H9 (cell line): ENCODE results near the gene ZNF654. TPM values are rescaled to one million over a fixed set of nuclear protein-coding genes. Genes with fewer than 3 reads are reported as not detected.

Experiments
- DNase-seq: peaks from one replicate; pipeline ENCODE4 v3.0.0-alpha.2; 2017
- H2AFZ ChIP-seq: one replicate; pipeline ENCODE4 v1.6.1; 2013; ENCODE audit warnings: mild to moderate bottlenecking, low read length, control low read depth, moderate library complexity
- H2AK5ac ChIP-seq: 2 replicates; pipeline ENCODE4 v1.6.1; 2013; ENCODE audit warnings: low read length, control low read depth, mixed read lengths; ENCODE audit not compliant: insufficient read length
- H2BK120ac ChIP-seq: one replicate; pipeline ENCODE4 v1.6.1; 2013; ENCODE audit warnings: low read depth, mild to moderate bottlenecking, low read length, control low read depth, inconsistent platforms; ENCODE audit not compliant: poor library complexity, severe bottlenecking
- H2BK12ac ChIP-seq: 2 replicates; pipeline ENCODE4 v1.6.1; 2013; ENCODE audit warnings: low read length, control low read depth, mixed read lengths, low read depth; ENCODE audit not compliant: insufficient read length
- H2BK15ac ChIP-seq: 2 replicates; pipeline ENCODE4 v1.6.1; 2013; ENCODE audit warnings: low read depth, low read length, control low read depth
- H2BK20ac ChIP-seq: one replicate; pipeline ENCODE4 v1.6.1; 2013; ENCODE audit warnings: low read depth, mild to moderate bottlenecking, low read length, control low read depth, inconsistent platforms; ENCODE audit not compliant: poor library complexity, severe bottlenecking
- H2BK5ac ChIP-seq: 2 replicates; pipeline ENCODE4 v1.6.1; 2013; ENCODE audit warnings: low read length, control low read depth, mixed read lengths; ENCODE audit not compliant: insufficient read length
- H3K14ac ChIP-seq: 2 replicates; pipeline ENCODE4 v1.6.1; 2013; ENCODE audit warnings: low read length, control low read depth; ENCODE audit not compliant: insufficient read depth
- H3K18ac ChIP-seq: 2 replicates; pipeline ENCODE4 v1.6.1; 2013; ENCODE audit warnings: low read depth, mild to moderate bottlenecking, mixed read lengths, low read length, control low read depth; ENCODE audit not compliant: insufficient read length
- H3K23ac ChIP-seq: 2 replicates; pipeline ENCODE4 v1.6.1; 2013; ENCODE audit warnings: low read length, control low read depth, mixed read lengths, low read depth; ENCODE audit not compliant: insufficient read length
- H3K23me2 ChIP-seq: 2 replicates; pipeline ENCODE4 v1.6.1; 2013; ENCODE audit warnings: low read depth, mild to moderate bottlenecking, mixed read lengths, low read length, control low read depth; ENCODE audit not compliant: insufficient read length, poor library complexity, severe bottlenecking
- H3K27ac ChIP-seq: 2 replicates; pipeline ENCODE4 v1.5.1; 2013; ENCODE audit warnings: low read length, control low read depth, mixed read lengths, low read depth; ENCODE audit not compliant: insufficient read length
- H3K27me3 ChIP-seq: 2 replicates; pipeline ENCODE4 v1.6.1; 2013; ENCODE audit warnings: low read length, control low read depth, inconsistent platforms; ENCODE audit not compliant: insufficient read depth
- H3K4ac ChIP-seq: 2 replicates; pipeline ENCODE4 v1.6.1; 2013; ENCODE audit warnings: low read depth, mild to moderate bottlenecking, control low read depth, inconsistent platforms, low read length, moderate library complexity
- H3K4me1 ChIP-seq: 2 replicates; pipeline ENCODE4 v1.6.1; 2013; ENCODE audit warnings: low read length, control low read depth, inconsistent platforms; ENCODE audit not compliant: insufficient read depth
- H3K4me2 ChIP-seq: 2 replicates; pipeline ENCODE4 v1.6.1; 2013; ENCODE audit warnings: low read length, control low read depth, mixed read lengths; ENCODE audit not compliant: insufficient read length, insufficient read depth
- H3K56ac ChIP-seq: 2 replicates; pipeline ENCODE4 v1.6.1; 2013; ENCODE audit warnings: low read depth, mild to moderate bottlenecking, mixed read lengths, low read length, control low read depth; ENCODE audit not compliant: insufficient read length
- H3K79me1 ChIP-seq: 2 replicates; pipeline ENCODE4 v1.6.1; 2013; ENCODE audit warnings: low read depth, mild to moderate bottlenecking, moderate library complexity, low read length, control low read depth, inconsistent platforms; ENCODE audit not compliant: insufficient read depth, poor library complexity, severe bottlenecking
- H3K79me2 ChIP-seq: 2 replicates; pipeline ENCODE4 v1.6.1; 2013; ENCODE audit warnings: low read length, control low read depth, inconsistent platforms; ENCODE audit not compliant: insufficient read depth
- H3K9ac ChIP-seq: 2 replicates; pipeline ENCODE4 v1.6.1; 2013; ENCODE audit warnings: low read length, control low read depth, mixed read lengths; ENCODE audit not compliant: insufficient read length; ENCODE audit errors: extremely low read depth
- H3K9me3 ChIP-seq: one replicate; pipeline ENCODE4 v1.6.1; 2013; ENCODE audit warnings: low read depth, low read length, inconsistent platforms; ENCODE audit not compliant: control insufficient read depth
- H3T11ph ChIP-seq: one replicate; pipeline ENCODE4 v1.6.1; 2013; ENCODE audit warnings: mild to moderate bottlenecking, low read length, control low read depth, inconsistent platforms
- H4K20me1 ChIP-seq: one replicate; pipeline ENCODE4 v1.6.1; 2013; ENCODE audit not compliant: control insufficient read depth, insufficient read length, insufficient read depth
- H4K5ac ChIP-seq: 2 replicates; pipeline ENCODE4 v1.6.1; 2013; ENCODE audit warnings: low read depth, mild to moderate bottlenecking, mixed read lengths, low read length, control low read depth; ENCODE audit not compliant: insufficient read length
- H4K8ac ChIP-seq: replicated peaks from 2 replicates; pipeline ENCODE4 v1.6.1; 2013; ENCODE audit warnings: low read length, control low read depth, mixed read lengths, low read depth; ENCODE audit not compliant: insufficient read length
- H4K91ac ChIP-seq: 2 replicates; pipeline ENCODE4 v1.6.1; 2013; ENCODE audit warnings: low read depth, mild to moderate bottlenecking, moderate library complexity, mixed read lengths, low read length, control low read depth; ENCODE audit not compliant: insufficient read length
- H3K27ac Mint-ChIP-seq, 3 experiments: 2 replicates in 2 of 3; 3 replicates in 1 of 3; pipeline ENCODE4 v1.8.0; 2020 to 2021; ENCODE audit warnings: mixed read lengths in 3 of 3, mild to moderate bottlenecking in 1 of 3, moderate library complexity in 1 of 3
- H3K27me3 Mint-ChIP-seq: 2 replicates; pipeline ENCODE4 v1.8.0; 2021; ENCODE audit warnings: low read depth, mild to moderate bottlenecking, moderate library complexity, mixed read lengths
- H3K36me3 Mint-ChIP-seq, 3 experiments: 2 replicates in 2 of 3; 3 replicates in 1 of 3; pipeline ENCODE4 v1.8.0; 2020 to 2021; ENCODE audit warnings: low read depth in 3 of 3, mixed read lengths in 3 of 3; ENCODE audit not compliant: insufficient read depth in 1 of 3
- H3K4me1 Mint-ChIP-seq, 2 experiments: 2 replicates each; pipeline ENCODE4 v1.8.0; 2020; ENCODE audit warnings: mixed read lengths in 2 of 2
- H3K4me3 Mint-ChIP-seq, 2 experiments: 2 replicates in 1 of 2; 3 replicates in 1 of 2; pipeline ENCODE4 v1.8.0; 2020 to 2021; ENCODE audit warnings: mild to moderate bottlenecking in 2 of 2, mixed read lengths in 2 of 2, moderate library complexity in 1 of 2
- H3K9me3 Mint-ChIP-seq, 2 experiments: 2 replicates in 1 of 2; 3 replicates in 1 of 2; pipeline ENCODE4 v1.8.0; 2020; ENCODE audit warnings: mild to moderate bottlenecking in 2 of 2, mixed read lengths in 2 of 2, moderate library complexity in 1 of 2
- CTCF ChIP-seq: fragments of 200-600 bp; sonication (generic); conservative IDR thresholded peaks from 3 replicates; pipeline ENCODE4 v1.8.0; 2021; ENCODE audit warnings: antibody characterized with exemption, mild to moderate bottlenecking
- WGBS: extraction: QIAGEN DNeasy Blood & Tissue Kit; methylation state at CpG from one replicate; pipeline ENCODE4 v1.1.7; 2013; ENCODE audit warnings: missing lambda C conversion rate, low lambda C conversion rate, mixed read lengths; ENCODE audit not compliant: insufficient read length; ENCODE audit errors: extremely low coverage; 5-methylcytosine and 5-hydroxymethylcytosine counted together
- total RNA-seq: library from RNA; stranded (reverse); gene quantifications from 2 replicates; pipeline ENCODE4 v1.2.1, GENCODE V29; 2021

ZNF654 gene
- total RNA-seq, 1 experiment from 2014 or later, result 8.7 TPM

GRCh38 chr3:88150806-88151205, 91.8 kb downstream of the ZNF654 start:
- Histone ChIP-seq H2BK15ac (no peak overlapping the region), H3K27ac (no peak overlapping the region), H2BK120ac (no peak overlapping the region), H4K5ac (no peak overlapping the region), H3K9me3 (no peaks in the 10 kb centered on the region), H2AK5ac (no peak overlapping the region), H2BK5ac (no peak overlapping the region), H3K56ac (no peak overlapping the region), H2BK12ac (no peak overlapping the region), H3K27me3 (no peaks in the 10 kb centered on the region), H4K20me1 (no peaks in the 10 kb centered on the region), H3K23ac (no peak overlapping the region), H3K23me2 (no peaks in the 10 kb centered on the region), H3K4me2 (peak overlapping the region; percentile 70), H3K9ac (peak overlapping the region; percentile 95), H4K8ac (no peak overlapping the region), H3K79me1 (no peaks in the 10 kb centered on the region), H2AFZ (no peak overlapping the region), H3K4me1 (no peaks in the 10 kb centered on the region), H3K4ac (no peak overlapping the region), H3K18ac (no peak overlapping the region), H3T11ph (no peak overlapping the region), H3K14ac (no peak overlapping the region), H4K91ac (no peak overlapping the region), H3K79me2 (peaks cover 17% of the 10 kb centered on the region; the same call in 1 of the 2 replicates), H2BK20ac (no peak overlapping the region)
- Mint-ChIP-seq H3K4me3 (peak overlapping the region; percentile 95 to 96), H3K36me3 (peaks cover 7 to 24% (median 23%) of the 10 kb centered on the region in 3 experiments; a peak in 6 of 7 replicates), H3K27me3 (no peaks in the 10 kb centered on the region; the same call in 1 of the 2 replicates), H3K9me3 (no peaks in the 10 kb centered on the region; a peak in 1 of 5 replicates), H3K4me1 (peaks cover 18 to 23% of the 10 kb centered on the region in 2 experiments), H3K27ac (peak overlapping the region; percentile 66 to 89 (median 74); a peak in 2 of 7 replicates)
- no peak for DNase-seq
- TF ChIP-seq CTCF, result no peak
- WGBS, result no CpG with 5 or more reads among the region's 6 CpGs
